GM12891 (cell line): ENCODE data around the gene IMPG1.

Source experiments
- POLR2A ChIP-seq: IDR thresholded peaks from 2 replicates; pipeline ENCODE4 v1.6.1; 2011; ENCODE audit warnings: low read depth, low read length, control low read depth
- SPI1 ChIP-seq: IDR thresholded peaks from 2 replicates; pipeline ENCODE4 v1.6.1; 2011; ENCODE audit warnings: low read depth, low read length, control low read depth

- no peak for TF ChIP-seq SPI1
- no peak for TF ChIP-seq POLR2A
These were observed 134.6 kb downstream of the IMPG1 start for GRCh38 chr6:75937846-75938245.
